HG03520 (cell line): ENCODE results near the gene INPP5J.
"Not testable (repeated sequence)": the region's sequence is repeated elsewhere in the genome, so short reads cannot be mapped to it uniquely, and the experiment has no call there.

Source experiments
- ATAC-seq: cut with Tn5 transposase; IDR thresholded peaks from one replicate; pipeline ENCODE4 v1.9.1; 2021; ENCODE audit warnings: mild to moderate bottlenecking, moderate library complexity; ENCODE audit not compliant: unreplicated experiment

INPP5J gene

DNA sequence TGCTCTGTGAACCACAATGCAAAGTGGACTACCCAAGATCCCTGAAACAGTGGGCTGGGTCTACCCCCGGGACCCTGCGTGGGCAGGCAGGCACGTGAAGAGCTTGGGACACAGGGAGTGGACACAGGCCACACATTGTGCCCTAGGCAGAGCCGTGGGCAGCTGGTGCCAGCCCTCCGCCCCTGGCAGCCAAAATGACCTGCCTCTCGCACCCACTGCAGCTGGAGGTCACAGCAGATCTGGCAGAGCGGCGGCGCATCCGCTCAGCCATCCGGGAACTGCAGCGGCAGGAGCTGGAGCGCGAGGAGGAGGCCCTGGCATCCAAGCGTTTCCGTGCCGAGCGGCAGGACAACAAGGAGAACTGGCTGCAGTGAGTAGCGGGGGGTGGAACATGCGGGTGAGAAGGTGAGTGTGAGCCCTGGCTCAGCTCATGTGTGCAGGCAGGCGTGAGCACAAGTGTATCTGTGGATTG is 35.0 kb upstream of the INPP5J start:
- no peak for ATAC-seq

DNA sequence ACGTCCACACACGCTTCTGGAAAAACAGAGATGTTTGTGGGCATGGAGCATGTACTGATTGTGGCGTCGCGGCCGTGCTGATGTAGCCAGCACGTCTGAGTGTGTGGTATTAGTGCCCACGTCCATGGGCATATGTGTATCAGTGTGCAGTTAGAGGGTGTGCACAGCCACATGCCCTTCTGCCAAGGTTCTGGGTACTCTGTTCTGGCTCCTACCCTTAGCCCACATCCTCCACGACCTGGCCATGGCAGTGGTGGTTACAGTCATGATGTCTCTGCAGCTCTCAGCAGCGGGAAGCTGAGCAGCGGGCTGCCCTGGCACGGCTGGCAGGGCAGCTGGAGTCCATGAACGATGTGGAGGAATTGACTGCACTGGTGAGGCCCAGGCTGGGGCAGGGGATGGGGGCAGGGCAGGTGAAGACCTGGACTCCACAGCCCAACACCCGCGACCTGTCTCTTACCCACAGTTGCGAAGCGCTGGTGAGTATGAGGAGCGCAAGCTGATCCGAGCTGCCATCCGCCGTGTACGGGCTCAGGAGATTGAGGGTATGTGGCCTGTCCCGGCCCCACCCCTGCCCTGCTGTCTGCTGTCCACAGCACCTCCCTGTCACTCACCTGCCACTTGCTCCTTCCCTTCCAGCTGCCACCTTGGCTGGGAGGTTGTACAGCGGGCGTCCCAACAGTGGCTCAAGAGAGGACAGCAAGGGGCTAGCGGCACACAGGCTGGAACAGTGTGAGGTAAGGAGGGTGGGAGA is 34.4 kb upstream of the INPP5J start:
- no peak for ATAC-seq

DNA sequence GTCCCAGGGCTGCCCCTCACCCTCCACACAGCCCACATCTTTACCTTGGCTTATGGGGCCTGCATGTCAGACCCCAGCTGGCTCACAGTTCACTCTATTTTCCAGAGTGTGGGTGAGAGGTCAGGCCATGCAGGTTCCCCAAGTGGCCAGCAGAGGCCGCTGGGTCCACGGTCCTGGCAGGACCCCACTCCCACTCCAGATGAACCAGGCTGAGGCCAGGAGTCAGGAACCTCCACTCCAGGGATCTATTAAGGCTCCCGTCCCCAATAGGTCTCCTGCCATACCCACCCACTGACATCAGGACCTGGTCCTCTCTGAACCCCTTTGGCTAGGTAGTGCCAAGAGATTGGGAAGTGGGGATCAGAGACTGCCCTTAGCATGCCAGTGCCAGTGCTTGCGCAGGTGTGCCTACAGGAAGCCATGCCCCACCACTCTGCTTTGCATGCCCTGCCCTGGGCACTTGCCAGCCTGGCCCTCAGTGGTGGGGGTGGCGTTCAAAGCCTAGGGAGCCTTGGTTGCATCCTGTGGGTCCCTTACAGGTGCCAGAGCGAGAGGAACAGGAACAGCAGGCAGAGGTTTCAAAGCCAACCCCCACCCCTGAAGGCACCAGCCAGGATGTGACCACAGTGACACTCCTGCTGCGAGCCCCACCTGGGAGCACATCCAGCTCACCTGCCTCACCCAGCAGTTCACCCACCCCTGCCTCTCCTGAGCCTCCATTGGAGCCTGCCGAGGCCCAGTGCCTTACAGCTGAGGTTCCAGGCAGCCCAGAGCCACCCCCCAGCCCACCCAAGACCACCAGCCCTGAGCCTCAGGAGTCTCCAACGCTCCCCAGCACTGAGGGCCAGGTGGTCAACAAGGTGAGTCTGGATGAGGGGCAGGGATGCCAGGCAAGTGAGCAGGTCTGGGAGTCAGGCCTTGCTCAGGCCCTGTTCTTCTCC is 33.3 kb upstream of the INPP5J start:
- ATAC-seq, result no peak

DNA sequence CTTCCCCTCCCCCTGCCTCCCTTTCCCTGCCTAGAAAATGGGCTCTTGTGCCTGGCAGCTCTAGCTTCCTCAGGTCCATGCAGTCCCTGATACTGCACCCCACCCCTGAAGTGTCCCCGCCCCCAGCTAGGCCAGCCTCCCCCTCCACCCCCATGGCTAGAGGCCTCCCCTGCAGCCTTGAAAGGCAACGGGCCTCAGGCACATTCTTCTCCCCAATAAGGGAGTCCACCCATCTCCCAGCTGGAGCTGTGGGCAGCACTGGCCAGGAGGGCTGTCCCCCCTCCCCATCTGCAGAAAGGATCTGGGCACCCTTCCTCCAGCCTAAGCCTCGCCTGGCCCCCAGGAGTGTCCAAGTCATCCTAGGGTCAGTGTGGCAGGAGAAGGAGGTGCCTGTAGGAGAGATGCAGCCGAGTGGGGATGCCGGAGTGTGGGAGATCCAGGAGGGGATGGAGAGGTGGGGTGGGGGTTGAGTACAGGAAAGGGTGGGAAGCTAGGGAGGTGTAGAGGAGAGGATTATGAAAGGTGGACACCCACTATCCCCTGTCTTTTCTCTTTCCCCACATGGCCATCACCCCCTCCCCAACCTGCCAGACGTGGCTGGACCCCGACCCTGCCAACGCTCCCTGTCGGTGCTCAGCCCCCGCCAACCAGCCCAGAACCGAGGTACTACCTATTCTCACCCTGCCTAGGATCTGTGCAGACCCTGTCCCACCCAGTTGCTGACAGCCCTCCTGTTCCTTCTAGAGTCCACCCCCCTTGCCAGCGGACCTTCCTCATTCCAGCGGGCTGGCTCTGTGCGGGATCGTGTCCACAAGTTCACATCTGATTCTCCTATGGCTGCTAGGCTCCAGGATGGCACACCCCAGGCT is 32.3 kb upstream of the INPP5J start:
- ATAC-seq, result no peak

DNA sequence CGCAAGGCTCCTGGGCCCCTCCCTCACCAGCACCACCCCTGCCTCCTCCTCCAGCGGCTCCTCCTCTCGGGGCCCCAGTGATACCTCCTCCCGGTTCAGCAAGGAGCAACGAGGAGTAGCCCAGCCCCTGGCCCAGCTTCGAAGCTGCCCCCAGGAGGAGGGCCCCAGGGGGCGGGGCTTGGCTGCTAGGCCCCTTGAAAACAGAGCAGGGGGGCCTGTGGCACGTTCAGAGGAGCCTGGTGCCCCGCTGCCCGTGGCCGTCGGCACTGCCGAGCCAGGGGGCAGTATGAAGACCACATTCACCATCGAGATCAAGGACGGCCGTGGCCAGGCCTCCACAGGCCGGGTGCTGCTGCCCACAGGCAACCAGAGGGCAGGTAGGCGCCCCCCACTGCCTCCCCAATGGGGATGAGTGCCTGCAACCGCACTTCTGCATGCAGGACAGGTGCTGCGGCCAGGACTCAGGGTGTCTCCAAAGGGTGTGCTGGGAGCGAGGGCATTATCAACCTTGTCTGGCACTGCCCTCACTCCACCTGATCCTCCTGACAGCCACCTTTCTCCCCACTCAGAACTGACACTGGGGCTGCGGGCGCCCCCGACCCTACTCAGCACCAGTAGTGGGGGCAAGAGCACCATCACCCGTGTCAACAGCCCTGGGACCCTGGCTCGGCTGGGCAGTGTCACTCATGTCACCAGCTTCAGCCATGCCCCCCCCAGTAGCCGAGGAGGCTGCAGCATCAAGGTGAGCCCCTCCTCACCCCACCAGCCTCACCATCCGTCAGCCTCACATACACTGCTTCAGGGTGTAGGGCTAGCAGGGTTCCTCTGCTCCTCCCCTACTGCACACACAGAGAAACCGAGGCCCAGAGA is 31.4 kb upstream of the INPP5J start:
- no peak for ATAC-seq

DNA sequence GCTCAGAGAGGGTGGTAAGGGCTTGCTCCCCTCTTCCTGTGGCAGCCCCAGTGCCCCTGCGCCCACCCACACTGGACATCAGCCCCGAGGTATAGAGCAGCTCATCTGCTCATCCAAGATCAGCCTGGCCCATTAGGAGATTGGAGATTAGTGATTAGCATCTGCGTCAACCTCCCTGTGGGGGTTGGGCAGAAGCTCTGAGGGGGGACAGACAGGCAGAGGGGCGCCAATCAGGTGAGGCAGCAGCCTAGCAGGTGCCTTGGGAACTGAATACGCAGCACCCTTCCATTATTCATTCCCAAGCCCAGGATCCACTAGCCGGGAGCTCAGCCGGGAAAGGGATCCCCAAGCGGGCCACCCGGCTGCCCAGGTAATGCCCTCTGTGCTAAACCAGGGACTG is 30.6 kb upstream of the INPP5J start:
- ATAC-seq, result no peak

DNA sequence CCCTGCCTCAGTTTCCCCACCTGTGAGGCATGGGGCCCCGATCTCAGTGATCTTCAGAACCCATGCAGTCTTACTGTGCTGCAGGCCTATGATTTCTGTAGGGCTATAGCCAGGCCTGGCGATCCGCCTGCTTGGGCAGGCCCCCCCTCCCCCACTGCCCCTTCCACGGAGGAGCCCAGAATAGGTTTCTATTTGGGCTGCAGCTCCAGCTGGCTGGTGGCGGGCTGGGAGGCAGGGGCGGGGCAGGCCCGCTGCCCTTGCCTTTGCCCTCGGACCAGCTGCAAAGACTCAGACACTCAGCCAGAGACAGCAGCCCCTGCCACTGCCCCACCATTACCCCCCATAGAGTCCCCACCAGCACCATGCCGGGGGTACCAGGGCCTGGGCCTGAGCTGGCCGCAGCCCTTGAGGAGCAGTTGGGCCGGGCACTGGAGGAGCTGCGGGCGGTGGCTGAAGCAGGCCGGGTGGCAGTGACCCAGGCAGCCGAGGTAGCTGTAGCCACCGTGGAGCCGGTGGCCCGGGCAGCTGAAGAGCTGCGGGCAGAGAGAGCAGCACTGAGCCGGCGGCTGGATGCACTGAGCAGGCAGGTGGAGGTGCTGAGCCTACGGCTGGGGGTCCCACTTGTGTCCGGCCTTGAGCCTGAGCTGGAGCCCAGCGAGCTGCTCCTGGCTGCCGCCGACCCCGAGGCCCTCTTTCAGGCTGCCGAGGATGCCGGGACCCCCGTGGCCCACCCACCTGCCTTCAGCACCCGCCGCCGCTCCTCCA is 29.5 kb upstream of the INPP5J start:
- no peak for ATAC-seq

DNA sequence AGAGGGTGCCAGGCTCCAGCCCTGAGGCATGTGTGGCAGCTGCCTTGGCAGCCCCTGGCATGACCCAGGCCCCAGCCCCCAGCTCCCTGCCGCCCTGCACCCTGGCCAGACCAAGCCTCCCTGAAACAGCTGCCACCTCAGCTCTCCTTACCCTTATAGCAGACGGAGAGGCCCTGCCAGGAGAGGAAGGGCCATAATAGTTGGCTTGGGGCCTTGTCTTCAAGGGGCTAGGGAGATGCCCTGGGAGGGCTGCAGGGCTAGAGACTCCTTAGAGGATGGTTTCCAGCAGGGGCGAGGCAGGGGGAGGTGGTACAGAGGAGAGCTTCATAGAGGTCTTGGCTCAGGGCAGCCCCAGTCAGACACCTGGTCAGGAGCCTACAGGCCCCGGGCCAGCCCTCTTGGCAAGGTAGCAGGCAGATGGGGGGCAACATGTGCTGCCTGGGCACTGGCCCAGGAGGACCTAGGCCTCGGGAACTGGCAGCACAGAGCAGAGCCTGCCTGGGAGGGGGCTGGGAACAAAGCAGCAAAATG is 28.7 kb upstream of the INPP5J start:
- no peak for ATAC-seq

DNA sequence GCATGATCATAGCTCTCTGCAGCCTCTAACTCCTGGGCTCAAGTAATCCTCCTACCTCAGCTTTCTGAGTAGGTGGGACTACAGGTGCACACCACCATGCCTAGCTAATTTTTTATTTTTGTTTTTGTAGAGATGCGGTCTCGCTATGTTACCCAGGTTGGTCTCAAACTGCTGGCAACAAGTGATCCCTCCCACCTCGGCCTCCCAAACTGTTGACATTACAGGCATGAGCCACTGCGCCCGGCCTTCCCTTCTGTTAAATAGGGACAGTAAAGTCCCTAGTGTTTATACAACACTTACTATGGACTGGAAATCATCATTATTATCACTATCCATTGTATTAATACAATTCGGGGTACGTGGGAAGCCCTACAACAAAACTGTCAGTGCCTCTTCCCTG is 28.0 kb upstream of the INPP5J start:
- no peak for ATAC-seq

DNA sequence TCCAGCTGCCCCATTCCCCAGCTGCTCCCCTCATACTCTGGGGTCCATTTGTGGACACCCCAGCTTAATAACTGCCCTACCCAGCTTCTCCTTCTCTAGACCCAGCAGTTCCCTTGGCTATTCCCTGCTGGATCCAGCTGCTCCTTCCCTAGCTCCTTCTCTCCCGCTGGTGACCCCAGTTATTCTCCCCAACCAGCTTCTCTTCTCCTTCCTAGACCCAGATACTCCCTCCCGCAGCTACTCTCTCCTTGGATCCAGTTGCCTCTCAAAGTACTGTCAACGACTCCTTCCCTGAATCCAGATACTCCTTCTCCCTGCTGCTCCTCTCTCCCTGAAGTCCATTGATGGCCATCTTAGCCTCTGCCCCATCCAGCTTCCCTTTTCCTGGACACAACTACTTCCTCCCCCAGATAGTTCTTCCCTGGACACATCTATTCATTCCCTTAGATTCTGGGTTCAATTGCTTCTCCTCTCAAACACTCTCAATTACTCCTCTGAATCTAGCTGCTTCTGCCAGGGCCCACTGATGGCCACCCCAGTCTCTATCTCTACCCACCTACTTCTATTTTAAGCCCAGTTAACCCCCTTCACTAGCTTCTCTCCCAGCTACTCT is 27.0 kb upstream of the INPP5J start:
- no peak for ATAC-seq

DNA sequence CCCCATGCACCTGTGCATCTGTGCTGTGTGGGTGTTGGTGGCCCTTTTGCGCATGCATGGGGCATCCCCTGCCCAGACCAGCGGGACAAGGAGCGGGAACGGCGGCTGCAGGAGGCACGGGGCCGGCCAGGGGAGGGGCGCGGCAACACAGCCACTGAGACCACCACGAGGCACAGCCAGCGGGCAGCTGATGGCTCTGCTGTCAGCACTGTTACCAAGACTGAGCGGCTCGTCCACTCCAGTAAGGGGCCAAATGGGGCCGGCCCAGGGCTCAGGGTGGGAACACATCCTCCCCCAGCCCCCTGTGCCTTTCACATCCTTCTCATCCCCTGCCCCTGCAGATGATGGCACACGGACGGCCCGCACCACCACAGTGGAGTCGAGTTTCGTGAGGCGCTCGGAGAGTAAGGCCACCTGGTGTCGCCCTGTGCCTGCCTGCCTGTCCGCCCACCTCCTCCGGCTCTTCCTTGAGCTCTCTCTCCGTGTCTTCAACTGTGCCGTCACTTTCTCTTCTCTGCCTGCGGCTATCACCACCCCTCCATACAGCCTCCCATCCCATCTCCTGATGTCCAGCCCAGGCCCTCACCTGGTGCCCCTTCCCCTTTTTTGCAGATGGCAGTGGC is 26.0 kb upstream of the INPP5J start:
- ATAC-seq, result no peak

DNA sequence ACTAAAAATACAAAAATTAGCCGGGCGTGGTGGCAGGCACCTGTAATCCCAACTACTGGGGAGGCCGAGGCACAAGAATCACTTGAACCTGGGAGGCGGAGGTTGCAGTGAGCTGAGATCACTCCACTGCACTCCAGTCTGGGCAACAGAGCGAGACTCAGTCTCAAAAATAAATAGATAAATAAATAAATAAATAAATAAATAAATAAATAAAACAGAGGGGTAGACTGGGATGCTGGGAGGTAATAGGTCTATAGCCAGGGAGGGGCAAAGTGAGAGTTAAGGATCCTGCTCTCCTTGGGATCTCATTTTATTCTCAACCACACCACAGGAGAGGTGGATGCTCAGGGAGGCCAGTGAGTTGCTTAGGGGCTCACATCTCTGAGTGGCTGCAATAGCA is 25.2 kb upstream of the INPP5J start:
- not testable (repeated sequence) for ATAC-seq

DNA sequence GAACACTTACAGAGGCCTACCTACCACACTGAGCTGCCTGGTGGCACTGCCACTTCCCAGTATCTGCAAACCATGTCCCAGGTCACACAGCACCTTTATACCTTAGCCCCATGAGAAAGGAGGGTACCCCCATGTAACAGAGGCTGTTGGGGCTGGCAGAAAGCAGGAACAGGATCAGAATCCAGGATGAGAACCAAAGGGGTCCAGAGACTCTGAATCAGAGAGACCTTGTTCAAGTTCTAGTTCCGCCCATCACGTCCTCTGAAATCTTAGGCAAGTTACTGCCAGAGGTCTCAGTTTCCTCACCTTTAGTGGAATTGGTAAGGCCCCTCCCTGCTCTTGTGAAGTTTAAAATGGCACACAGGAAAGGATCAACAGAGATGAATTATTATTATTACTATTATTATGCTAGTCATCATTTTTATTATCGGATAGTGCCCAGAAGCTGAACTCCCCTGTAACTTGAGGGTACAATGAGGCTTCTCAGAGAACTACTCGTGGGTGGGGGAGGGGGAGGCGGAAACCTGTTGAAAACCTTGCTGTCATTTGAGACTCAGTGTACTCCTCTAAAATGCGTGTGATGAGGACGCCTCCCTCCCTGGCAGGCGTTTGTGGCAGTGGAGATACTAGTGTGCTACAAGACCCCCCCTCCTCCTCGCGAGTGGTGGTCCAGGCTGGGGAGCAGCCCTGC is 24.7 kb upstream of the INPP5J start:
- ATAC-seq, result no peak

DNA sequence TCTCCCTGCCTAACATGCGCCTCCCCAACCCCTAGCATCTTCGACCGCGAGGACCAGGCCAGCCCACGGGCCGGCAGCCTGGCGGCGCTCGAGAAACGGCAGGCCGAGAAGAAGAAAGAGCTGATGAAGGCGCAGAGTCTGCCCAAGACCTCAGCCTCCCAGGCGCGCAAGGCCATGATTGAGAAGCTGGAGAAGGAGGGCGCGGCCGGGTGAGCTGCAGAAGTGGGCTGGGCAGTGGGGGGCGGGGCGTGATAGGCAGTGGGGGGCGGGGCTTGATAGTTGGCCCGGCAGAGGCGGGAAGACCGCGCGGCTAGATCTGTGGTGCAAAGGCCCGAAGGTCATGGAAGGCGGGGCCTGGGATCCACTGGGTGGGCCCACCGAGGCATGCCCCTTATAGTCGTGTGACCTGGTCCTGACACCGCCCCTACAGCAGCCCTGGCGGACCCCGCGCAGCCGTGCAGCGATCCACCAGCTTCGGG is 24.1 kb upstream of the INPP5J start:
- ATAC-seq, result no peak

DNA sequence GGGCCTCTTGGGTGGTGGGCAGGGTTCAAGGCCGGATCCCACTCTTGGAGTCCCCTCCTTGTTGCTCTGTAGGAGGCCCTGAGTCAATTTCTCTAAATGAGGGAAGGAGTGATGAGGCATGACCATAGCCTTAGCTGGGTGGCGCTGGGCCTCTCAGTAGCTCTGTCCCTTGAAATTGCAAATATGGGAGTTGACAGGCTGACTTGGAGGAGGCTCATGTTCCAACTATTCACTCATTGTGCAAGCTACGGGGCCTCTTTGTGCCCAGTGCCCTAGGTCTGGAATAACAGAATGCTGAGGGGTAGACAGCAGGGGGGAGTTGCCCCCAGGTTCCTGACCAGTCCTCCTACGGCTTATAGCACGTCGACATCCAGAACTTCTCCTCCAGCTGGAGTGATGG is 23.4 kb upstream of the INPP5J start:
- ATAC-seq, result no peak

DNA sequence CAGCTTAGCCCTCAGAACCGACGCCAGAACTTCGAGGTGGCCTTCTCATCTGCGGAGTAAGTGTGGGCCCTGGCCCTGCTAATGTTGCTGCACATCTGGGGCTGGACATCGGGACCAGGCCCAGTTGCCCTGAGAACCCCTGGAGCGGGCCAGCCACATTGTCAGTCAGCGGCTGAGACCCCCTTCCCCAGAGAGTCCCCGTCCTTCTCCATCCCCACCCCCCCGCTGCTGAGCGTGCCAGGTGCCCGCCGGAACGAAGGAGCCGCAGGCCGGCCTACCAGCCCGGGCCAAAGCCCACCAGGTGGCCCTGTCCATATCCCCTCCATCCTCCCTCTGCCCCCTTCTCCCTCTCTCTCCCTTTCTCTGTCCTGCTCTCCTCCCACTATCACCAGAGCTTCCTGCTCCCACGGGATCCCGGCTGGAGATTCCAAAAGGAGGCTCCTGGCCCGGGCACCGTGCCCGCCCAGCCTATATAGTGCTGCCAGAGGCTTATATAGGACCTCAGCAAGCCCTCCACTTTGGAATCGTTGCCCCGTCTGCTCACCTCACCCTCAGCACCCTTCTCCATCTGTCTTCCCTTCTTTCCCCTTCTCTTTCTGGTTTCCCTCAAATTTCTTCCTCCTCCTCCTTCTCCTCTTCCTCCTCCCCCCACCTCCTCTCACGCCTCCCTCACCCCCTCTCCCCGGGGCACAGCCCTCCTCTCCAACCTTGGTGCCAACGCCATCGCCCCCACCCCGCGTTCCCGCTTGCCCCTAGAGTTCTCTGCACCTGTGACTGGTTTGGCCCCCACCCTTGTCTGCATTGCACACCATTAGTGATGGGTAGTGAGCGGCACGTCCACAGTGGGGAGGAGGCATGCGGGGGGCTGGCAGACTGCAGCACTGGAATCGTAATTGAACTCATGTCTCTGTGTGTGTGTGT is 22.7 kb upstream of the INPP5J start:
- ATAC-seq, result no peak
